ENCODE results near the gene RTKN2. TPM values are rescaled to one million over a fixed set of nuclear protein-coding genes. Genes with fewer than 3 reads are reported as not detected.

RTKN2 gene
- total RNA-seq (2021): 14.4 and 14.5 TPM in 2 replicates
- long read RNA-seq, full-length matches to known transcripts: 62 of 86 reads
- long read RNA-seq, partial matches to known transcripts: 3 of 86 reads
- long read RNA-seq, other reads (novel, unspliced or antisense): 21 of 86 reads

GRCh38 chr10:62268399-62269114 lies at the start of gene RTKN2:
TSS of gene RTKN2 (minus strand) at chr10:62268844. CDS start at chr10:62268610, 234 bp downstream.
- no peaks in the 10 kb centered on the region for H4K20me1 ChIP-seq (ENCODE audit: control insufficient read depth, insufficient read depth, insufficient read length)
- Mint-ChIP-seq H3K9me3 (no peaks in the 10 kb centered on the region), H3K27me3 (ENCODE audit: low read depth) (peaks cover 12% of the 10 kb centered on the region), H3K4me3 (peak within 1 kb of the TSS; percentile 90 to 96), H3K27ac (peak within 1 kb of the TSS; percentile 77 to 97 (median 87); a peak in 6 of 7 replicates), H3K4me1 (peaks cover 33 to 35% of the 10 kb centered on the region in 2 experiments), H3K36me3 (ENCODE audit: insufficient read depth in 1 of 3, low read depth in 3 of 3) (no peaks in the 10 kb centered on the region)
- no peak within 1 kb of the TSS for H3K4ac ChIP-seq (ENCODE audit: low read depth, low read length)
- H3K18ac ChIP-seq (ENCODE audit: insufficient read length, low read depth, low read length): peak within 1 kb of the TSS; percentile 79
- peak within 1 kb of the TSS; percentile 78 for H3K4me2 ChIP-seq (ENCODE audit: insufficient read depth, insufficient read length, low read length)
- no peak for TF ChIP-seq CTCF (conservative IDR thresholded peaks at IDR 0.05)
- H2BK5ac ChIP-seq (ENCODE audit: insufficient read length, low read length): no peak within 1 kb of the TSS
- H3K27me3 ChIP-seq (ENCODE audit: insufficient read depth, low read length): no peaks in the 10 kb centered on the region
- H3K9ac ChIP-seq (ENCODE audit: extremely low read depth, insufficient read length, low read length): peak within 1 kb of the TSS; percentile 68
- H2BK15ac ChIP-seq (ENCODE audit: low read depth, low read length): no peak within 1 kb of the TSS
- H3K14ac ChIP-seq (ENCODE audit: insufficient read depth, low read length): peak within 1 kb of the TSS; percentile 82
- no peak within 1 kb of the TSS for H4K91ac ChIP-seq (ENCODE audit: insufficient read length, low read depth, low read length)
- peaks cover 4% of the 10 kb centered on the region; the same call in 1 of the 2 replicates for H3K79me2 ChIP-seq (ENCODE audit: insufficient read depth, low read length)
- H3K79me1 ChIP-seq (ENCODE audit: insufficient read depth, low read depth, low read length, poor library complexity, severe bottlenecking): peaks cover 5% of the 10 kb centered on the region
- H3K56ac ChIP-seq (ENCODE audit: insufficient read length, low read depth, low read length): no peak within 1 kb of the TSS
- no CpG with 5 or more reads among the region's 63 CpGs for WGBS (ENCODE audit: extremely low coverage, insufficient read length, low lambda C conversion rate)
- H3K23me2 ChIP-seq (ENCODE audit: insufficient read length, low read depth, low read length, poor library complexity, severe bottlenecking): no peaks in the 10 kb centered on the region
- no peak within 1 kb of the TSS for H3K23ac ChIP-seq (ENCODE audit: insufficient read length, low read depth, low read length)
- H2BK12ac ChIP-seq (ENCODE audit: insufficient read length, low read depth, low read length): no peak within 1 kb of the TSS
- H2BK20ac ChIP-seq (ENCODE audit: low read depth, low read length, poor library complexity, severe bottlenecking): no peak within 1 kb of the TSS
- H3K27ac ChIP-seq (ENCODE audit: insufficient read length, low read depth, low read length): no peak within 1 kb of the TSS
- H2AK5ac ChIP-seq (ENCODE audit: insufficient read length, low read length): no peak within 1 kb of the TSS
- H4K5ac ChIP-seq (ENCODE audit: insufficient read length, low read depth, low read length): no peak within 1 kb of the TSS
- peak within 1 kb of the TSS; percentile 34 for H2AFZ ChIP-seq (ENCODE audit: low read length)
- no peak within 1 kb of the TSS for H4K8ac ChIP-seq (replicated peaks; ENCODE audit: insufficient read length, low read depth, low read length)
- H3K4me1 ChIP-seq (ENCODE audit: insufficient read depth, low read length): peaks cover 7% of the 10 kb centered on the region; the same call in 1 of the 2 replicates
- no peaks in the 10 kb centered on the region for H3K9me3 ChIP-seq (ENCODE audit: control insufficient read depth, low read depth, low read length)
- no peak within 1 kb of the TSS for H2BK120ac ChIP-seq (ENCODE audit: low read depth, low read length, poor library complexity, severe bottlenecking)
- H3T11ph ChIP-seq (ENCODE audit: low read length): no peak within 1 kb of the TSS
- peak; percentile 99 for DNase-seq

Data from H9 (cell line).